Large intestine (tissue), 3 donors: ENCODE data around the gene CFAP100. TPM values are rescaled to one million over a fixed set of nuclear protein-coding genes. Genes with fewer than 3 reads are reported as not detected.
A peak's percentile ranks its signal among the peaks of the same experiment; 100 is the strongest.

Source experiments
- DNase-seq, 2 donors: peaks; one replicate each; pipeline versions ENCODE4 v3.0.0 to v3.0.0-alpha.2; 2013
- H3K27ac ChIP-seq: one replicate; pipeline ENCODE4 v1.5.1; 2013; ENCODE audit warnings: low read length
- H3K27me3 ChIP-seq: 2 replicates; pipeline ENCODE4 v1.6.1; 2013; ENCODE audit warnings: low read length; ENCODE audit not compliant: control insufficient read depth, insufficient read depth
- H3K36me3 ChIP-seq: 2 replicates; pipeline ENCODE4 v1.6.1; 2013; ENCODE audit warnings: low read length; ENCODE audit not compliant: control insufficient read depth, insufficient read depth
- H3K4me1 ChIP-seq: one replicate; pipeline ENCODE4 v1.6.1; 2013; ENCODE audit warnings: low read length; ENCODE audit not compliant: control insufficient read depth, insufficient read depth
- H3K4me3 ChIP-seq: one replicate; pipeline ENCODE4 v1.5.1; 2013; ENCODE audit warnings: low read length
- H3K9me3 ChIP-seq: one replicate; pipeline ENCODE4 v1.6.1; 2013; ENCODE audit warnings: mild to moderate bottlenecking, low read depth, low read length, moderate library complexity; ENCODE audit not compliant: control insufficient read depth
- whole genome bisulfite sequencing: methylation state at CpG from one replicate; pipeline ENCODE4 v1.1.5; 2013; ENCODE audit warnings: low lambda C conversion rate; ENCODE audit not compliant: insufficient coverage; 5-methylcytosine and 5-hydroxymethylcytosine counted together
- polyA plus RNA-seq: library from polyadenylated mRNA; unstranded; fragments of 120-200 nt; gene quantifications from one replicate; pipeline ENCODE4 v1.2.1, GENCODE V29; 2013

The CFAP100 gene
- polyA plus RNA-seq, 1 donor = 0.45 TPM

GRCh38 chr3:126482503-126483255, 88.0 kb downstream of the CFAP100 start:
- H3K27ac ChIP-seq = peak overlapping the region; percentile 13
- no peak for DNase-seq
- WGBS = no CpG with 5 or more reads among the region's 15 CpGs

GRCh38 chr3:126483321-126483761, 88.6 kb downstream of the CFAP100 start:
- WGBS = no CpG with 5 or more reads among the region's 14 CpGs

More at GRCh38 chr3:126482503-126483255, 88.0 kb downstream of the CFAP100 start:
- no peak overlapping the region for H3K4me3 ChIP-seq
- no peaks in the 10 kb centered on the region for H3K9me3 ChIP-seq
- H3K27me3 ChIP-seq = peaks cover 2% of the 10 kb centered on the region
- H3K36me3 ChIP-seq = no peaks in the 10 kb centered on the region
- H3K4me1 ChIP-seq = peaks cover 15% of the 10 kb centered on the region

GRCh38 chr3:126484148-126484547, 89.4 kb downstream of the CFAP100 start:
- no peaks in the 10 kb centered on the region for H3K9me3 ChIP-seq
- no peak overlapping the region for H3K4me3 ChIP-seq
- DNase-seq = no peak
- no peaks in the 10 kb centered on the region for H3K36me3 ChIP-seq
- no peak overlapping the region for H3K27ac ChIP-seq
- peaks cover 4% of the 10 kb centered on the region for H3K27me3 ChIP-seq
- no CpG with 5 or more reads among the region's 3 CpGs for WGBS
- H3K4me1 ChIP-seq = peaks cover 15% of the 10 kb centered on the region

More at GRCh38 chr3:126483321-126483761, 88.6 kb downstream of the CFAP100 start:
- no peak overlapping the region for H3K27ac ChIP-seq
- H3K36me3 ChIP-seq = no peaks in the 10 kb centered on the region
- H3K9me3 ChIP-seq = no peaks in the 10 kb centered on the region
- peaks cover 4% of the 10 kb centered on the region for H3K27me3 ChIP-seq
- peaks cover 15% of the 10 kb centered on the region for H3K4me1 ChIP-seq
- no peak overlapping the region for H3K4me3 ChIP-seq
- no peak for DNase-seq

- WGBS = no CpG with 5 or more reads among the region's 3 CpGs
These were observed 90.0 kb downstream of the CFAP100 start for GRCh38 chr3:126484662-126485061.

GRCh38 chr3:126485176-126485897, 90.6 kb downstream of the CFAP100 start:
- Histone ChIP-seq H3K4me3 (no peak overlapping the region), H3K9me3 (no peaks in the 10 kb centered on the region), H3K36me3 (no peaks in the 10 kb centered on the region), H3K27me3 (peaks cover 4% of the 10 kb centered on the region), H3K27ac (no peak overlapping the region), H3K4me1 (peaks cover 15% of the 10 kb centered on the region)
- no CpG with 5 or more reads among the region's 8 CpGs for WGBS
- DNase-seq = no peak

More at GRCh38 chr3:126484662-126485061, 90.0 kb downstream of the CFAP100 start:
- no peak overlapping the region for H3K4me3 ChIP-seq
- peaks cover 4% of the 10 kb centered on the region for H3K27me3 ChIP-seq
- H3K27ac ChIP-seq = no peak overlapping the region
- H3K4me1 ChIP-seq = peaks cover 15% of the 10 kb centered on the region
- no peaks in the 10 kb centered on the region for H3K36me3 ChIP-seq
- H3K9me3 ChIP-seq = no peaks in the 10 kb centered on the region
- DNase-seq = no peak

- no peak overlapping the region for H3K27ac ChIP-seq
- H3K27me3 ChIP-seq = peaks cover 4% of the 10 kb centered on the region
- no CpG with 5 or more reads among the region's 9 CpGs for WGBS
- no peaks in the 10 kb centered on the region for H3K36me3 ChIP-seq
- no peak for DNase-seq
- H3K4me1 ChIP-seq = peaks cover 15% of the 10 kb centered on the region
- H3K9me3 ChIP-seq = no peaks in the 10 kb centered on the region
- no peak overlapping the region for H3K4me3 ChIP-seq
These were observed 91.2 kb downstream of the CFAP100 start for GRCh38 chr3:126485956-126486355.

Other genes with a start within 250 kb of the CFAP100 start
- gene ALDH1L1, start 214.3 kb upstream of the CFAP100 start, polyA plus RNA-seq = 40.4 TPM
- gene KLF15, start 37.5 kb upstream of the CFAP100 start, polyA plus RNA-seq = 1.4 TPM
- 35.9 TPM for gene ZXDC, start 81.0 kb downstream of the CFAP100 start, polyA plus RNA-seq
- 0.06 TPM for gene UROC1, start 122.9 kb downstream of the CFAP100 start, polyA plus RNA-seq
- 57.2 TPM for gene CHST13, start 129.2 kb downstream of the CFAP100 start, polyA plus RNA-seq
- gene C3orf22, start 164.0 kb downstream of the CFAP100 start, polyA plus RNA-seq = 0.63 TPM